Activated CD4-positive, CD25-positive, alpha-beta regulatory T cell (primary cell): ENCODE results near the gene STK32C.

ENCODE experiments used
- DNase-seq, 4 experiments: peaks; one replicate each; lab custom pipeline; 2025; lab: John Stamatoyannopoulos, UW

STK32C gene

GRCh38 chr10:132265890-132266496 lies 41.8 kb downstream of the STK32C start:
- no peak for DNase-seq

- DNase-seq: no peak
These were observed 42.5 kb downstream of the STK32C start for GRCh38 chr10:132264966-132265889.

DNA sequence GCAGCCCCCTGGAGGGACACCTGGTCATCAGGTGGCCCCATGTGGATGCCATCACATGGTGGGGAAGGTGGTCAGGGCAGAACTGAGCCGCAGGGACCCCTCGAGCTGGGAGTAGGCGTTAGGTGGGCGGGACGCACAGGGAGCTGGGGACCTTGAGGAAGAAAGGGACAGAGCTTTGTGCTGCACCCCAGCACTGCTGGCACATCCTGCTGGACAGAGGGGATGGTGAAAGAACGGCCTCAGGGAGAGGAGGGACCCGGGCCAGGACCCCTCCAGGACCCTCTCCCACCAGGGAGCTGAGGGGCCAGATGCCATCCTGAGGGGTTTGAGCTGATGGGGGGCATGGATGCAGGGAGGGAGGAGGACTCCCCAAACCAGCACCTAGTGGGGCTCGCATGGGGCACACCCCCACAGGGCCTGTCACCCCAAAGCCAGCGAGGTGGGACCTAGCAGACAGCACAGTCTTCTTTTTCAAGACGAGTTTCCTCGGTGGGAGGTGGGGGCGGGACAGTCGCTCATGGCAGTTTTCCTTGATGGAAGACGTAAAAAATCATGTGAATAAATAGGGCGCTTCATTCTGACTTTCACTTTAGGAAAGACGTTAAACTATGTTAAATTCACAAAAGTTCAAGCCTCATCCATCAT lies 43.3 kb downstream of the STK32C start:
- DNase-seq: no peak

DNA sequence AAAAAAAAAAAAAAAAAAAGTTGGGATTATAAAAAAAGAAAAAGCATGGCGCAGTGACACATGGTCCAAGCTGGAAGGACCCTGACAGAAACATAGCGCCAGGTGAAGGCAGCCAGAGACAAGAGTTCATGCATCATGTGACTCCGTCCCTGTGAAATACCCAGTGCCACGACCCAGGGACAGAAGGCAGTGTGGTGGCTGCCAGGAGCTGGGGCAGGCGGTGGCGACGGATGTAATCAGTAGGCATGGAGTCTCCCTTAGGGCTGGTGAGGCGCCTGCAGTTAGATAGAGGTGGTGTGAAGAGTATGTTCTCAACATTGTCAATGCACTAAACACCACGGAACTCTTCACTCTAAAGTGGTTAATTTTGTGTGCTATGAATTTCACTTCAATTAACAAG lies 43.9 kb downstream of the STK32C start:
- no peak for DNase-seq

- DNase-seq: no peak
These were observed 47.9 kb downstream of the STK32C start for GRCh38 chr10:132259702-132260482.

DNA sequence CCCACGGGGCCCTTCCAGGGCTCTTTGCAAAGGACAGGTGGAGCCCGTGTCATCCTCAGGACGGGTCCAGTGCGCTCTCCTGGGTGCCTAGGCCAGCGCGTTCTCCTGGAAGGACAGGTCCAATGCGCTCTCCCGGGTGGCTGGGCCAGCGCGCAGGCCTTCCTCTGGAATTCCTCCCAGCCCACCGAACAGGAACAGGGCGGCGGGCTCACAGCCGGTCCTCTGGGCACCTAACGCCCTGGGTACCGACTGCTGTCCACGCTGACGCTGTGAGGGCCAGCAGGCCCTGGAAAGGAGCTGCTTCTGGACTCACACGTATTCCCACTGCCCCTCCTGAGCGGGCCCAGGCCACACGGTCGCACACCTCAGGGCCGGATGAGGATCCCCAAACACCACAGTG lies 49.3 kb downstream of the STK32C start:
- DNase-seq: no peak

- no peak for DNase-seq
These were observed 49.8 kb downstream of the STK32C start for GRCh38 chr10:132257907-132258306.

DNA sequence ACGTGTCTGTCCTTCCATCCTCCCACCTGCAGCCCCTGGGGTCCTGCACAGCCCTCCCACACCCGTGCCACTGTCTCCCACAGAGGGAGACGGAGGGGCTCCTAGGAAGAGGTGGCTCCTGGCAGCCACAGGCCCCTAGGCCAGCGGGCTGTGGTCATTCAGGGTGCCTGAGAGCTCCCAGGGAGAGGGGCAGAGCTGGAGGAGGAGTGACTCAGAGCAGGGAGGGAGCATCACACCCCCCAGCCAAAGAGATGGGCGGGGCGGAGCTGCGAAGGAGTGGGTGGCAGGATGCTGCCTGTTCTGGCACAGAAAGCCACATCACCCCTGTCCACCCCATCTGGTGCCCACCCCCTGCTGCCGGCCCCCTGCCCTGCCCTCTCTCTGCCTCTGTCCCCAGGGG lies 50.5 kb downstream of the STK32C start:
- DNase-seq: no peak

DNA sequence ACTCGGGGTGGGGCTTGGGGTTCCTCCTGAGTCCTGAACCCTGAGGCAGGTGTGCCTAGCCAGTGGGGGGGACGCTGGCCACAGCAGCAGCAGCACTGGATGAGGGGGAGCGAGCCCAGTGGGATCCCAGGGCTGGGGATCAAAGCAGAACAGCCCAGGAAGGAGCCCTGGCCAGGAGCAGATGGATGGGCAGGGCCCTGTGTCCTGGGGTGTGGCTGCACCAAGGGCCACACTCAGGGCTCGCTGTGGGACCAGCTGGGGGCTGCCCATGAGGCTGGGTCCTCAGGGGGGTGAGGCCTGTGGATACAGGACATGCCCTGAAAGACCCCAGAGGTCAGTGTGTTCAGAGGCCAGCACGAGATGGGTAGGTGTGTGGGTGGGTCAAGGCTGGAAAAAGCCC lies 50.9 kb downstream of the STK32C start:
- no peak for DNase-seq

DNA sequence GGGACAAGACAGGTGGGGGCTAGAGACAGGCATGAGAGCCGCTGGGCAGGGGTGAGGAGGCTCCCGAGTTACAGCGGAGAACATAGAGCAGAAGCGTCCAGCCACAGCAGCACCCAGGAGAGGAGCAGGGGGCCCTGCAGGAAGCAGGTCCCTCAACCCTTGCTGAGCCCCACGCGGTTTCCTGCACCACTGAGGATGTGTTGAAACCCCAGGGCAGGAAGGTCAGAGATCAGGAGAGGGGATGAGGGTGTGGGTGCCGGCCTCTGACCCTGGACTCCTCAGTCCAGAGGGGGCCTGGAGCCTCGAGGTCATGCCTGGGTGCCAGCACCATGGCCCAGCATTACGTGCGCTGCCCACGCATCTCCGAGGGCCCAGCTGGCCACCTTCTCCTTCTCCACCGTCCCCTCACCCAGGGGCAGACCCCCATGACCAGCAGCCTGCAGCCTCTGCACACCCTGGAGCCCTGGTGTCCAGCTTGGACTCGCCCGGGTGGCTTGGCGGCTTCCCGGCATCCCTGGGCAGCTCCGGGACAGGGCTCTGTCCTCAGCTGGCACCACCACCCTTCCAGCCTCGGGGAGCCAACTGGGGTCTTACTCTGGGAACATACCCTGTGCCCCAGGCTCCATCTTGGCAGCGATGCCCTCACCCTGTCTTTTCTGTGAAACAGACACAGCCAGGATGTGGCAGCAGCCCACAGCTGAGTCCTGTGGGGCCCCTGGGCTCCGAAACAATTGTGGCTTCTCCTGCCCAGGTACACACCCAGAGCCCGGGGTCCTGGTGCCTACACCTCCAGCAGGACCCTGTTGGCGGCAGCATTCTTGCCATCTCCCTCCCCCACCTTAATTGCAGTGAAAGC lies 52.0 kb downstream of the STK32C start:
- DNase-seq: no peak

DNA sequence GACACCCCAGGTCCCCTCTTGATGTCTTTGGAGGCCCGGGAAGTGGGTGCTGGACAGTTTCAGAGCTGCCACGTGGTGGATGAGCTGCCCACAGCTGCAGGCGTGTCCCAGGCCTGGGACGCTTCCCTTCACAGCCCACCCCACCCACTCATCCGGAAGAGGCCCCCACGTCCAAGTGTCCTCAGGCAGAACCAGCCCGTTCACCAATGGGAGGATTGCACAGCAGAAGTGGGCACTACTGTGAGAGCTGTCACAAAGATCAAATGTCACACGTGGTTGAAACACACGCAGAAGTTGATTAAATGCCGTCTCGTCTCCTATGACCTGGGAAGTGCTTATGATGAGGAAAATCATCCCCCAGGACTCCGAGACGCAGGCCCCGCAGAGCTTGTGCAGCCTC lies 52.9 kb downstream of the STK32C start:
- DNase-seq: no peak

GRCh38 chr10:132253092-132253687 lies 54.6 kb downstream of the STK32C start:
- DNase-seq: no peak

- DNase-seq: no peak
These were observed 55.3 kb downstream of the STK32C start for GRCh38 chr10:132252412-132252811.

- no peak for DNase-seq
These were observed 55.8 kb downstream of the STK32C start for GRCh38 chr10:132251928-132252327.

GRCh38 chr10:132250481-132251475 lies 57.0 kb downstream of the STK32C start:
- no peak for DNase-seq

- no peak for DNase-seq
These were observed 57.9 kb downstream of the STK32C start for GRCh38 chr10:132249824-132250375.

GRCh38 chr10:132249226-132249724 lies 58.5 kb downstream of the STK32C start:
- DNase-seq: no peak

DNA sequence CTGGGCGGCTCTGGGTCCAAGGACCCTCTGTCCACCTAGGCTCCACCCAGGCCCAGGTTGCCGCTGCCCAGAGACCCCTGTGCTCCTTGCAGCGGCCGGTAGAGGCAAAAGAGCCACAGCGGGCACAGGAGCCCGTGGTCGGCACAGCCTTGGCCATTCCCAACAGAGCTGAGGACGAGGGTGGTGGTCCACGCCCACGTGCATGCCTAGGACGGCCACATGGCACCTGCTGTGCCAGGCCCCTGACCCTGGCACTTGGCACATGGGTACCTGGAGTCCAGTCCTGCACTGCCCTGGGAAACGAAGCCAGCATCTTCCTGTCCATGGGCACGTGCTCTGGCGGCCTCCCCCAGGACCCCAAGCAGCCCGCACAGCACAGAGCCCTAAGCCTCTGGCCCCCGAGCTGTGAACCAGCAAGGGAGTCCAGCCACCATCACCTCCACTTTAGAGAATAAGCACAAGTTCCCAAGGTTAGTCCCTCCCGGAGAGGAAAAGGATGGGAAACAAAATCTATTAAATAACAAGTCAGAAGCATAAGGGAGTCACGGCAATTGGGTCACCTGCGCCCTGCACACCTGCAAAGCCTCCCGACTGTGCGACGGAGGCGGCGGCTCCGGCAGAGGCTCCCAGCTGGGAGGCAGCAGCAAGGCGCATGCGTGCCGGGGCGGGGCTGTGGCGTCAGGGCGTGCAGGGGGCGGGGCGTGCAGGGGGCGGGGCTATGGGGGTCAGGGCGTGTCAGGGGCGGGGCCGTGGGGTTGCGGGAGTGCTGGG lies 59.1 kb downstream of the STK32C start:
- DNase-seq: peak in 3 of 4 experiments; percentile 20 to 54 (median 51)
